ENCODE data around the gene RPP14. TPM values are rescaled to one million over a fixed set of nuclear protein-coding genes. Genes with fewer than 3 reads are reported as not detected.

RPP14 gene
- total RNA-seq, 3 donors from 2014 or later = 21.6 to 24.8 (median 23.8) TPM

Other genes starting within 250 kb of the RPP14 start
- gene DNASE1L3, start 95.3 kb upstream of the RPP14 start, total RNA-seq = not detected
- gene ABHD6, start 68.5 kb upstream of the RPP14 start, total RNA-seq = 1 to 10 TPM; 4.0 to 7.9 (median 6.7) TPM
- 10 to 100 TPM; 14.4 to 16.1 (median 15.9) TPM for gene HTD2, start 275 bp downstream of the RPP14 start, total RNA-seq
- gene PXK, start 26.6 kb downstream of the RPP14 start, total RNA-seq = 10 to 100 TPM; 30.1 to 40.2 (median 32.2) TPM
- gene PDHB, start 127.6 kb downstream of the RPP14 start, total RNA-seq = 10 to 100 TPM; 54.8 to 62.3 (median 55.6) TPM
- gene KCTD6, start 185.9 kb downstream of the RPP14 start, total RNA-seq = 1 to 10 TPM; 7.8 to 9.6 (median 8.3) TPM
- gene ACOX2, start 230.9 kb downstream of the RPP14 start, total RNA-seq = not detected